ENCODE data around the gene SLC30A2.

Gene SLC30A2

GRCh38 chr1:26066857-26067256, 20.9 kb upstream of the SLC30A2 start:
- Histone ChIP-seq H3K4me1 (ENCODE audit: control insufficient read depth, insufficient read depth, low read length) (no peaks in the 10 kb centered on the region), H3K36me3 (ENCODE audit: control insufficient read depth in 2 of 2, insufficient read depth in 1 of 2, low read length in 2 of 2) (no peaks in the 10 kb centered on the region), H3K9me3 (ENCODE audit: control insufficient read depth, insufficient read depth, low read depth, low read length) (no peaks in the 10 kb centered on the region), H3K27ac (ENCODE audit: extremely low read depth, low read depth, low read length) (no peak overlapping the region), H3K4me3 (ENCODE audit: low read depth, low read length) (no peak overlapping the region)
- TF ChIP-seq PRDM1 (tag by site-specific recombination; IDR thresholded peaks at IDR 0.05) (no peak), SETDB1 (IDR thresholded peaks at IDR 0.05; ENCODE audit: insufficient read length, low read length) (no peak), ZBTB20 (tag by site-specific recombination; IDR thresholded peaks at IDR 0.05) (no peak), ZNF449 (tag by site-specific recombination; IDR thresholded peaks at IDR 0.05) (no peak), MZF1 (tag by site-specific recombination; IDR thresholded peaks at IDR 0.05; ENCODE audit: borderline replicate concordance) (no peak), ZNF548 (tag by site-specific recombination; IDR thresholded peaks at IDR 0.05) (no peak), ZNF707 (tag by site-specific recombination; IDR thresholded peaks at IDR 0.05) (no peak)
- ChIA-PET CTCF (interaction anchor here (0.8 kb wide), 1 partner anchor 37 kb away, joined by 3 read pairs; no protein-coding TSS in a partner anchor), POLR2A (interaction anchor here (0.6 kb wide), 1 partner anchor 73 kb away, joined by 11 read pairs; no protein-coding TSS in a partner anchor)

- ChIA-PET CTCF (no interaction called here), POLR2A (no interaction called here)
- Histone ChIP-seq H3K27ac (ENCODE audit: extremely low read depth, low read depth, low read length) (no peak overlapping the region), H3K4me3 (ENCODE audit: low read depth, low read length) (no peak overlapping the region), H3K4me1 (ENCODE audit: control insufficient read depth, insufficient read depth, low read length) (no peaks in the 10 kb centered on the region), H3K36me3 (ENCODE audit: control insufficient read depth in 2 of 2, insufficient read depth in 1 of 2, low read length in 2 of 2) (no peaks in the 10 kb centered on the region), H3K9me3 (ENCODE audit: control insufficient read depth, insufficient read depth, low read depth, low read length) (no peaks in the 10 kb centered on the region)
- no peak for TF ChIP-seq ZNF521 (tag by site-specific recombination; IDR thresholded peaks at IDR 0.05)
- TF ChIP-seq ZNF366 (tag by site-specific recombination; conservative IDR thresholded peaks at IDR 0.05) = no peak
- TF ChIP-seq REST (tag by site-specific recombination; IDR thresholded peaks at IDR 0.05) = no peak
- no peak for TF ChIP-seq ZNF704 (tag by site-specific recombination; IDR thresholded peaks at IDR 0.05)
- TF ChIP-seq ZNF639 (tag by site-specific recombination; IDR thresholded peaks at IDR 0.05) = no peak
- TF ChIP-seq KLF8 (tag by site-specific recombination; IDR thresholded peaks at IDR 0.05) = no peak
- no peak for TF ChIP-seq ZNF670 (tag by site-specific recombination; IDR thresholded peaks at IDR 0.05; ENCODE audit: low read depth)
- no peak for TF ChIP-seq ZNF391 (tag by site-specific recombination; IDR thresholded peaks at IDR 0.05; ENCODE audit: borderline replicate concordance, low read depth)
- no peak for TF ChIP-seq ZNF830 (tag by site-specific recombination; IDR thresholded peaks at IDR 0.05; ENCODE audit: low read depth)
- TF ChIP-seq ZNF629 (tag by site-specific recombination; IDR thresholded peaks at IDR 0.05) = no peak
- no peak for TF ChIP-seq ZNF19 (tag by site-specific recombination; IDR thresholded peaks at IDR 0.05; ENCODE audit: low read depth)
- no peak for TF ChIP-seq SCRT2 (tag by site-specific recombination; IDR thresholded peaks at IDR 0.05)
Observed at GRCh38 chr1:26066160-26066559, 20.2 kb upstream of the SLC30A2 start.
